DMS 273 (cell line): Measurements from ENCODE around the gene CARTPT.

Source experiments
- DNase-seq: peaks from one replicate; lab custom pipeline; 2025; ENCODE audit not compliant: unreplicated experiment; lab: John Stamatoyannopoulos, UW

CARTPT gene

DNA sequence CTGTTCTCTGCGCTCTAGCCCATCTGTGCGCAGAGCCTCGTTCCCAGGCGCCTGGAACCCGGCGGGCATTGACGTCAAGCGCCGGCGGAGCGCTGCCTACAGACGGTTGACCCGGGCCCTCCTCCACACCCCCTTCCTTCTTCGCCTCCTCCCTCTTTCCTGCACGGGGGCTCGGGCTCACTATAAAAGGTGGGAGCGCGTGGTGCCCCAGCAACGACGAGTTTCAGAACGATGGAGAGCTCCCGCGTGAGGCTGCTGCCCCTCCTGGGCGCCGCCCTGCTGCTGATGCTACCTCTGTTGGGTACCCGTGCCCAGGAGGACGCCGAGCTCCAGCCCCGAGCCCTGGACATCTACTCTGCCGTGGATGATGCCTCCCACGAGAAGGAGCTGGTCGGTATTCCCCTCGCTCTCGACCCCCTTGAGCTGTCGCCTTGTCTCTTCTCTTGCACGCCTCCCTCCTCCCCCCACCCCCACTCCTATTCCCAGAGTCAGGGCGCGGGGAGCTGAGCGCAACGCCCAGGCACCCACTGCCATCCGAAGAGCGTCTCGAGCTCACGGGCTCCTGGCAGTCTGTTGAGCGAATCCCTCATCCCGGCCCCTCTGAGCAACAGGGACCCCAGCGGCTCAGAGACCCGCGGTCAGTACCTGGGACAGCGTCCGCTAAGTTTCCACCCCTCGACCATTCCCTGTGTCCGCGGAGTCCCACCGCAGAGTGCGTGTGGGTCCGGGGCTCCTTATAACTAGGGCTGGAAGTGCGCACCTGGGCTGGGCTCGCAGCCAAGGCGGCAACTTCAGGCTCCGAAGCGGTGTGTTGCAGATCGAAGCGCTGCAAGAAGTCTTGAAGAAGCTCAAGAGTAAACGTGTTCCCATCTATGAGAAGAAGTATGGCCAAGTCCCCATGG, at the start of gene CARTPT:
Gene CARTPT (plus strand): TSS at position 213 of the 902 bp plus-strand sequence. CDS start 19 bp downstream, at position 232.
- peak; percentile 62 for DNase-seq

- DNase-seq = no peak
Observed at GRCh38 chr5:71677977-71678376, 41.1 kb upstream of the CARTPT start.

GRCh38 chr5:71679714-71680113, 39.4 kb upstream of the CARTPT start:
- DNase-seq = no peak

GRCh38 chr5:71680510-71680909, 38.6 kb upstream of the CARTPT start:
- no peak for DNase-seq

GRCh38 chr5:71681296-71681695, 37.8 kb upstream of the CARTPT start:
- no peak for DNase-seq

GRCh38 chr5:71684309-71684708, 34.8 kb upstream of the CARTPT start:
- DNase-seq = no peak

- DNase-seq = peak; percentile 60
Observed at GRCh38 chr5:71693828-71694427, 25.1 kb upstream of the CARTPT start.

DNA sequence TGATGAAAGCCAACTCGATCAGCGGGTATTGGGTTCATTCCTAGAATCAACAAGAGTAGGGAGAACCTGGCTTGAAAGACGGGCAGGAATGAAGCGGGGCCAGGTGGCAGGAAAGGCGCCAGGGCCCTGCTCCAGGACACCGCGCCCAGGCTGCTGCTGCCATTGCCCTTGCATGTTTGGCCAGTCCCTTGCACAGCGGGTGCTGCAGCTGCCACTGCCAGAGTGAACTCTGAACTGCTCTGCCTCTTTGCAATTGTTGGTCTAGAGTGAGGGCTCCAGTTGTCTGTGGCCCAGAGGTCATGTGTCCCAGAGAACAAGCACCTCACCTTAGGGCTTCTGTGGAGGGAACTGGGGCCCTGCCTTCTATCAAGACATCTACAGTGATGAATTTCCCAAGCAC, 24.0 kb upstream of the CARTPT start:
- peak; percentile 58 for DNase-seq

DNA sequence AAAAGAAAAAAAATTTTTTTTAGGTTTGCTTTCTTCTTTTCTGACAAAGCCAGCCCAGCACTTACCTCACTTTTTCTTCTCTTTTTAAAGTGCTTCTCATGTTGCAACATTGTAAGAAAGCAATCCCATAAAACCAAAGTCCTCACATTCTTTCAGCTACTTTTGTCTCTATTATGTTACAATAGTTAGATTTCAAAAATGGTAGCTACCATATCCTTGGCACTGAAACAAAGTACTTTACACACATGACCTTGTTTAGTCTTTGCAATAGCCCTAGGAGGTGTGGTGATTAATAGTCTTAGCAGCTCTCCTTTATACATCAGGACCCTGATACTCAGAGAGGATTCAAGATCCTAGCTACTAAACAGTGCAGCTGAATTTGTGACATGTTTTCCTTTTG, 23.5 kb upstream of the CARTPT start:
- DNase-seq = peak; percentile 16

- DNase-seq = no peak
Observed at GRCh38 chr5:71697967-71698366, 21.1 kb upstream of the CARTPT start.

DNA sequence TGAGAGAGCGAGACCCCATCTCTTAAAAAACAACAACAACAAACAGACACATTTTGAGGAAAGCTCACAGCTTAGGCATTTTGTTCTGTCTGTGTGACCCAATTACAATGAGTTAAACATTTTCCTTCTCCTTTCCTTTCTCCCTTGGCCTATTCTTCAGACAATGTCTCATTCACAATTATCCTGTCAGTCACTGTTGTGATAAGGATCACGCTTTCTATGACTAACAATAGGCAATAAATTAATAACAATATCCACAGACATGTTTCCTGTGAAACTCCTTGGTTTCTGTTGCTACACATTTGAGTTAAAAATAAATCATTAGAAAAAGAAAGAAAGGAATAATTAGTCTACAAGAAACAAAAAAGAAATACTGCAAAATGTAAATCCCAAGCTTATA, 19.8 kb upstream of the CARTPT start:
- DNase-seq = no peak

- no peak for DNase-seq
Observed at GRCh38 chr5:71699751-71700150, 19.3 kb upstream of the CARTPT start.

- DNase-seq = no peak
Observed at GRCh38 chr5:71700803-71701202, 18.3 kb upstream of the CARTPT start.

- DNase-seq = peak; percentile 6
Observed at GRCh38 chr5:71701407-71701806, 17.7 kb upstream of the CARTPT start.

DNA sequence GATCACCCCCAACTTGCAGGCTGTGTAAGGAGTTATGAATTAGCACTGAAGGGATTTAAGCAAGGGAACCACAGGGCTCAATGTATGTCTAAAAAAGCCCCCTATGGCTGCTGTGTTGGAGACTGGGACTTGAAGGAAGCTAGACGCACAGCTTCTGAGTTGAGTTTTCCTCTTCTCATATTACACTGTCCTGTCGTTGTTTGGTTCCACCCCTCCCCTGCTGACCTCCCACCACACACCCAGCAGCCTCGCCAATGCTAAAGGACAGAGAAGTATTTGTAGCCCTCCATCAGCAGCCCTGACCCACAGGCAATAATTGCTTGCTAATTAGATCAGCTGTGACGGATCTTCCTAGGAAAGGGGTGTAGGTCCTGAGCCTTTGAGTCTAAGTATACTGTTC, 15.1 kb upstream of the CARTPT start:
- no peak for DNase-seq

DNA sequence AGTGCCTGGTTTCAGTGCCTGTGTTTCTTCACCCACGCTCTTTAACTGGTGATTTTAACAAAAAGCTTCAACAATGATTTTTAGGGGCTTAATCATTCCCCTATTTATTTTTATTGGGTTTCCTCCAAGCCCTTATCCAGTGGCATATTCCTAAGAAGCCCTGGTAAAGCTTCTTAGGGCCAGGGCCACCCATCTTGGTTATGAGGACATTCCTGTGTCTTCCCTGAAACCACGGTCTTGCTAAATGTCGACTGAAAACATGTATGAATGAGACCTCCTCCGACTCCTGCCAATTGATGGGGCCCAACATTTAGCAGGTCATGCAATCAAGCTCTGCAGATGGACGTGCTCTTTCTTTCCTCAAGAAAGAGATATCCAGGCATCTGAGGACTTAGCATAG, 13.7 kb upstream of the CARTPT start:
- no peak for DNase-seq

DNA sequence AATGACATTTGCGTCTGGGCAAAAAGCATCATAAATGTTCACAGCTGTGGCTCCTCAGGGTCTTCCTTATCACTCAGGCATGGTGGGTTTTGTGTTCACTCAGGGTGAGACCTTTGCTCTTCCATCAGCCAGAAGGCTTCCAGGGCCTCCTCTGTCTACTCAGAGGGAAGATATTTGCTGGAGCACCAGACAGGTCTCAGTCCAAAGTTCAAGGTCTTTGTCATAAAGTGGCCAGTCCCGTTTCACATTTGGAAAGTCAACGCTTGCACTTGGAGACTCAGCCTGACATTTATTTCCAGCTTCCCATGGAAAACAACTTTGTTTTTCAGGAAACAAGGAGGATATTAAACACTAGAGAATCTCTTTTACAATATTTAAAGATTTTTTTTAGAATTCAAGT, 12.2 kb upstream of the CARTPT start:
- DNase-seq = no peak

DNA sequence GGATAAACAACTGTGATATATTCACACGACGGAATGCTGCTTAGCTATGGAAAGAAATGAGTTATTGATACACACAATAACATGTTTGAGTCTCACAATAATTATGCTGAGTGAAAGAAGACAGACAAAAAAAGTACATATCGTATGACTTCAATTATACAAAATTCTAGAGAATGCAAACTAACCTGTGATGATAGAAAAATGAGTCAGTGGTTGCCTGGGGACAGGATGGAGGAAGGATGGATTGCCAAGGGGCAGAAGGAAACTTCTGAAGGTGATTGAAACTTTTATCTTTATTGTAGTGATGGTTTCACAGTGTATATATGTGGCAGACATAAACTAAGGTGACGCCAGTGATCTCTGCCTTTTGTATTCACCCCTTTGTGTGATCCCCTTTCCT, 7.5 kb upstream of the CARTPT start:
- DNase-seq = no peak

DNA sequence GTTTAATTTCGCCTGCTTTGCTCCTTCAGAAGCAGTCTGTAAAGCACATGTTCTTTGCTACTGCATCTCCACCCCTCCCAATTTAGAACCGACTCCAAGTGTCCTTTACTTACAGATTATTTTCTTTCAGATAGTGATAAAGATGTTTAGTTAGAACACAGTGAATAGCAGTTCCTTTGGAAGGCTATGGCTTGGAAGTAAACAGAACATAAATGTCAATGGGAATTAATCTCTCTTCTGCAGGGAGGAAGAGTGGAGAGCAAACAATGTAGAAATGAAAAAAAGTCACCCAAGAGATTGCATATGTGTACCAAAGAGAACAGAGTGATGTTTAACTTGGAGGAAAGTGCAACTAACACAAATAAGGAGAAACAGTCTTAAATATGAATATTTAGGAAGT, 4.2 kb upstream of the CARTPT start:
- no peak for DNase-seq

DNA sequence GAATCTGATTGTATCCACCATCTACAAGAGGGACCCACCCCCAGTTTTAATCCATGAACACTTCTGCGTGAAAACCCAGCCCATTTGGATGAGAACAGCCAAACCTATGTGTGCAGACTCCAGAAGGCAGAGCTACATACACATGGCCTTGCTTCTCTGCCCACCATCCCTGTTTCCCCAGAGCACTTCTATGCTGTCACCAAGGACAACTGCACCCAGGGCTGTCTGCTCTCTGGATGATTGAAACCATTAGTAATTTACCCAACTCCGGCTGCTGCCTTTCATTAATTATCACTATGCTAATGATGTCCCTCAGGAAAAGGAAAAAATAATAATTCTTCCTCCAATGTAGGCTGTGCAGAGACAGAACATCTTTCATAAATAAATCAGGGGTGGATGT, 8.9 kb downstream of the CARTPT start:
- no peak for DNase-seq

GRCh38 chr5:71731015-71731414, 11.9 kb downstream of the CARTPT start:
- DNase-seq = no peak

GRCh38 chr5:71732011-71732410, 12.9 kb downstream of the CARTPT start:
- DNase-seq = no peak

DNA sequence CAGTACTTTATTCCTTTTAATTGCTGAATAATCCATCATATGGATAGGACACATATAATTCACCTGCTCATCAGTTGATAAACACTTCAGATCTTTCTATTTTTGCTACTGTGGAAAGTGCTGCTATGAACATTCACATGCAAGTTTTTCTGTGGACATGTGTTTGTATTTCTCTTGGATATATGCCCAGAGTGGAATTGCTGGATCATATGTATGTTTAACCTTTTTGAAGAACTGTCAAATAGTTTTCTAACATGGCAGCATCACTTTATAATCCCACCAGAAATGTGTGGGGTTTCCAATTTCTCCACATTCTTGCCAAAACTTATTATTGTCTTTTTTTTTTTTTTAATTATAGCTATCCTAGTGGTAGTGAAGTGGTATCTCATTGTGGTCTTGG, 15.1 kb downstream of the CARTPT start:
- DNase-seq = no peak
